Kidney capillary endothelial cell (primary cell): ENCODE results near the gene NUDT15.
"Not testable (repeated sequence)": the region's sequence is repeated elsewhere in the genome, so short reads cannot be mapped to it uniquely, and the experiment has no call there.

Experiments used
- DNase-seq: peaks from one replicate; pipeline ENCODE4 v3.0.0-alpha.2; 2018; ENCODE audit warnings: low spot score

NUDT15 gene

DNA sequence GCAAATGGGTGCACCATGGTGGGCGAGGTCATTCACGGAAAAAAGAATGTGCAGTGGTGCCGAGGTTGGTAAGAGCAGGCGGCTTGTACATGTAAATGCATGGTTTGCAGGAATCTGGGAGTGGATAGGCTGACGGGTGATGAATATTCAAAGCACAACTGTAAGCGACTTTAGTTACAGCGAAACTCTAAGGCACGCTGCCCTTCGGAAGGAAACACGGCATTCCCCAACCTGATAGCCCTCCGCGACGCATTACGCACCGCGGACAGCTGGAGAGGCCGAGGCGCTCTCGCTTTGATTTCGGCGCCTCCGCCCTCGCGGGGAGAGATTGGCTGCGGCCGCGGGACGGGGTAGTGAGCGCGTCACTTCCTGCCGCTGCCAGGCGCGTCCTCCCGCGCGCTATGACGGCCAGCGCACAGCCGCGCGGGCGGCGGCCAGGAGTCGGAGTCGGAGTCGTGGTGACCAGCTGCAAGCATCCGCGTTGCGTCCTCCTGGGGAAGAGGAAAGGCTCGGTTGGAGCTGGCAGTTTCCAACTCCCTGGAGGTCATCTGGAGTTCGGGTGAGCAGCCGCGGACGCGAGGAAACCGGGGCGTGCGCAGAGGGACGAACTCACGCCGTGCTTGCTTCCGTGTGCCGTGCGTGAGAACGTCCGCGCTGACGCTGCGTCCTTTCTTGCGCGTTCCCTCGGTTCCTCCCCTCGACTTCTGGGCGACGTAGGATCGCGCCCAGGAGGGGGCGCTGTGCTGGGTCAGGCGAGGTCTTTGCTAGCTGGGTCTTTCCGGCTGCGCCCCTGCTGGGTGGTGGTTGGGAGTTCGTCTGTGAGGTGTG lies at the start of gene NUDT15:
TSS of gene NUDT15 (plus strand) at position 381 of the 828 bp plus-strand sequence. CDS start at position 402, 21 bp downstream.
- DNase-seq, result peak; percentile 91

DNA sequence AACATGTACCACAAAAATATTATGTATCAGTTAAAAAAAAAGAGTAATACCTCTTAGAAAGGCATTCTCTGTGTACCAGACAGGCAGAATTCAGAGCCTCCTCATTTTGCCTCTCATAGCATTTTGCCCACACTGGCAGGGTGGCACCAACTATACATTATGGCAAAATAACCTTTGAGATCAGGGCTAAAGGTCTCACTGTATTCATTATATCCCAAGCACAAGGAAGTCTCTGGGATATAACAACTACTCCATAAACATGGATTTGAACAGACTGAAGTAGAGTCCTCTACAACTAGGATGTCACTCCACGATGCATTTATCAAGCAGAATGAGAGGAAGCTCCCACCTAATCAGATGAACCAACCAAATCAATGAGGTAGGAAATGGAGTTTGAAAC lies 47.1 kb upstream of the NUDT15 start:
- DNase-seq, result no peak

DNA sequence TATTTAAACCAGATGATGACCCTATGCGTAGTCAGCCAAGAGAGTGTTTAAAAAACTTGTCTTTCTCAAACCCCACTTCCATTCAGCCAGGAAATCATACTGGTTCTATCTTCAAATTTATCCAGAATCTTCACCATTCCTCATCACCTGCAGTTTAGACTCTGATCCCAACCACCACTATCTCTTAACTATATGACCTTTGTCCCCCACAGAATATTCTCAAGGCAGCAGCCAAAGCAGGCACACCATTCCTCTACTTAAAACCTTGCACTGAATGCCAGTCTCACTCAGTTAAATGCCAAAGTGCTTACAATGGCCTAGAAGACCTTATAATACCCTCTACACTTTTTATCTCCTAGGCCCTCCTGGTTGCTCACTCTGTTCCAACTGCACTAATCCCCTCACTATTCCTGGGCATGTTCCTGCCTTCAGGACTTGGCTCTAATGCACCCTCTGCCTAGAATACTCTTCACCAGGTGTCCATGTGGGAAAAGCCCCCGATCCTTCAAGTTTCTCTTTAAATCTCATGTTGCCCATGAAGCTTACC lies 46.5 kb upstream of the NUDT15 start:
- no peak for DNase-seq

DNA sequence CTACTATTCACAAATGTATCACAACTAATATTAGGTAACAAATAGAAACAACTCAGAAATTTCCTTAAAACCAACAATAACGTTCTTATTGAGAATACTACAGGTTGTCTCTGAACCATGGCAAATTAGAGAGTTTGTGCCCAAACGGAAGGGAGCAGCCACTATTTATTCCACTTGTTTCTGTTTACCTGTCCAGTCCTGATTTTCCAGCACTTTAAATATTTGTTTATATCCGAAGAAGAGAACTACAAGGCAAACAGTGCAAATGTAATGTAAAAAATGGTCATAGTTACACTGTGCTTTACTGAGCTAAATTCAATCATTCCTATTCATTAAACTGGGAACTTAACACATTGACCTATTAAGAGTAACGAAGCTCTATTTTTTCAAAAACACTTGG lies 45.7 kb upstream of the NUDT15 start:
- DNase-seq, result no peak

DNA sequence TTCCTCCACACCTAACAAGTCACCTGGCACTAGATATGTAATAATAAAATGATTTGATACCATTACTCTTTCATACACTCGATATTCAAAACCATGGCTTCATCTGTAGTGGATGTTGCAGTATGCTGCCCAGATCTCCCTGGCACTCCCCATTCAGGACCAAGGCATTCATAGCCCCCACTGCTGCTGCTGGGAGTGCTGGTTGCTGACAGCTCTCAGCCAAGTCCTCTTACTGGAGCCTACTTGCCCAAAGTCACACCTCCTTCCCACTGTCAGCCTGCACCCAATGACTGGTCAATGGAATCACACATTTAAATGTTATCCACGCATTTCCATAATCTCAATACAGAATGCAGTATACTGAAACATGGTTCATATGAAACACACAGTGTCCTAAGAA lies 40.1 kb upstream of the NUDT15 start:
- DNase-seq, result no peak

DNA sequence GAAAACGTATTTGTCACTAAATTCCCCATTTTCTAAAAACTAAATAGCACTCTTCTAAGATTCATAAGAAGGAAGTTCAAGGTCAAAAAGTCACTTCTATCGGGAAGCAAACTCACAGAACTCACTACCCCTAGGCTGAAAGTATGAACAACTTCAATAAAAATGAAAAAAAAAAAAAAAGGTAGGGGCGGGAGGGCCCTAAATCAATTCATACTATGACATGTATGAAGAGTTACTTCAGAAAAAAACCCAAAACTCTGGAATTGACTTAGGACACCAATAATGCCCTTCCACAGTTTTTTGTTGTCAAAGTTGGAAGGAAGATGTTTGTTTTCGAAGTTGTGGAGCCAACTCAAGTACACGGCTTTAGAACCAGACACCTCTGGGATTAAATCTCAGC lies 37.6 kb upstream of the NUDT15 start:
- no peak for DNase-seq

DNA sequence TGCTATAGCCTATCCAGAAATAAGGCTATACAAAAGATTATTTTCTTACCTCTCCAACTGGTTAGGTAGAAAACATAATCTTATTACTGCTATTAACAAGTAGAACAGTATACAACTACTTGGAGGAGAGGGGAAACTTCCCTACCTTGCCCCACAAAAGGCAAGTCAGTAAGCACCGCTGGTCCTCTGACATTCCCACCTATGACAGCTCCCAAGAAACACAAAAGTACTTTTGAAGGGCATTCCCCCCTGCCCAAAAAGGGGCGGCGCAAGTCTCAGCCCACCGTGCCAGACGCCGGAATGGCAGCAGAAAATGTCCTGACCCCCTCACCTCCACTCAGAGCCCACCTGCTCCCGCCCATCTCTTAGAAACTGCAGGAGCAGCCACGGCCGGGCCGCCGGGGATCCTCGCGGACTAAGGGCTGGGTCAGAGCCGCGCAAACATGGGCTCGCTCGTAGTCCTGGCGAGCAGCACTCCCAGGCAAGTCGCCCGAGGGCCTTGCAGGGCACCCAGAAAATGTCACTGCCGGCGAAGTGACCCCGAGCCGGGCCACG lies 36.9 kb upstream of the NUDT15 start:
- DNase-seq, result peak; percentile 4

DNA sequence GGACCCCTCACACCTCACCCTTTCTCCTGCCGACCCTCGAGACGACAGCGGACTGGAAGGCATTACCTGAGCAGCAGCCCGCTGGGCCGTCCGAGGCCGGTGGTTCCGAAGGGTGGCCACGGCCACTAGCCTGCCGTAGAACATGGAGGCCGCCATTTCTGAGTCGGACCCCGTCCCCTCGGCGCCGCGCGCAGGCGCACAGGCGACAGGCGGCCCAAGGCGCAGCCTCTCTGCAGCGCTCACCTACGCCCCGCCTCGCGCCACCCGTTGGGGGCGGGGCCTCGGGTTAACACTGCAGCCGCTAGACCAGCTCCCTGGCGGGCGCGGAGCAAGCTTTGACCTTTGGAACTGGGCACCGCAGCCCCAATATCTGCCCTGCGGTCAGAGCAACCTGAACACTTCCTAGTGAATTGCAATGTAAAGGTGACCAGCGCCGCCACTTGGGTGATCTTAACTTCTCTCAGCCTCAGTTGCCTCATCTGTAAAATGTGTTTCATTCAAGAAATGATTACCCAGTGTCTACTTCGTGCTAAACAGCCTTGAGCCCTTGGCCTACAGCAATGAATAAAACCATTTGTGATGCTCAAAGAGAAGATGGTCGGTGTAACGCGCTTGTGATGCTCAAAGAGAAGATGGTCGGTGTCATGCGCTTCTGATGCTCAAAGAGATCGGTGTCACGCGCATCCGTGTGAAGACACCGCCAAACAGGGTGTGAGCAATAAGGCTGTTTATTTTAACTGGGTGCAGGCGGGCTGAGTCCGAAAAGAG lies 36.2 kb upstream of the NUDT15 start, which contains the start of gene SUCLA2:
TSS of gene SUCLA2 (minus strand) at position 160 of the 768 bp plus-strand sequence. CDS start at position 156, 4 bp downstream.
- peak; percentile 96 for DNase-seq

DNA sequence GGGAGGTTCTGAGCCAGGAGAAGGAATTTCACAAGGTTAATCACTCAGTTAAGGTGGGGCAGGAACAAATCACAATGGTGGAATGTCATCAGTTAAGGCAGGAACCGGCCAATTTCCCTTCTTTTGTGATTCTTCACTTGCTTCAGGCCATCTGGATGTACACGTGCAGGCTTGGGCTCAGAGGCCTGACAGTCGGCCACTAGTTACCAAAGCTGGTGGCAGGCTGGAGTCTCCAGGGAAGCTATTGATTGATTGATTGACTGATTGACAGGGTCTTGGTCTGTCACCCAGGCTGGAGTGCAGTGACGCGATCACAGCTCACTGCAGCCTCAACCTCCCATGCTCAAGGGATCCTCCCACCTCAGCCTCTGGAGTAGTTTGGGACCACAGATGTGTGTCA lies 35.5 kb upstream of the NUDT15 start:
- DNase-seq, result not testable (repeated sequence)

DNA sequence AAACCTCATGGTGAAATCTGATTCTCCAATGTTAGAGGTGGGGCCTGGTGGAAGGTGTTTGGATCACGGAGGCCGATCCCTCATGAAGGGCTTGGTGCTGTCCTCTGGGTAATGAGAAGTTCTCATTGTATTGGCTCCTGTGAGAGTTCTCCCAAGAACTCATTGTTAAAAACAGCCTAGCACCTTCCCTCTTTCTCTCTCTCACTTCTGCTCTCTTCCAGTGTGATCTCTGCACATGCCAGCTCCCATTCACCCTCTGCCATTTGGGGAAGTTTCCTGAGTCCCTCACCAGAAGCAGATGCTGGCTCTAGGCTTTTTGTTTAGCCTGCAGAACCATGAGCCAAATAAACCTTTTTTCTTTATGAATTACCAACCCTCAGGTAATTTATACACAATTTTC lies 33.3 kb upstream of the NUDT15 start:
- DNase-seq, result no peak

DNA sequence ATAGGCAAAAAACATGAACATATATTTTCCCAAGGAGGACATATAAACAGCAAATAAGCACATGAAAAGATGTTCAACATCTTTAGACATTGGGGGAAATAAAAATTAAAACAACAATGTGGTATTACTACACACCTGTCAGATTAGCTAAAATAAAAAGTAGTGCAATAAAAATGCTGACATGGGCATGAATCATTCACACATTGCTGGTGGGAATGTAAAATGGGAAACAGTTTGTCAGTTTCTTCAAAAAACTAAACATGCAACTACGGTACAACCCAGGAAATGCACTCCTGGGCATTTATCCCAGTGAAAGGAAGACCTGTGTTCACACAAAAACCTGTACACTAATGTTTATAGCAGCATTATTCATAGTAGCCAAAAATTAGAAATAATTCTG lies 31.1 kb upstream of the NUDT15 start:
- DNase-seq, result no peak

DNA sequence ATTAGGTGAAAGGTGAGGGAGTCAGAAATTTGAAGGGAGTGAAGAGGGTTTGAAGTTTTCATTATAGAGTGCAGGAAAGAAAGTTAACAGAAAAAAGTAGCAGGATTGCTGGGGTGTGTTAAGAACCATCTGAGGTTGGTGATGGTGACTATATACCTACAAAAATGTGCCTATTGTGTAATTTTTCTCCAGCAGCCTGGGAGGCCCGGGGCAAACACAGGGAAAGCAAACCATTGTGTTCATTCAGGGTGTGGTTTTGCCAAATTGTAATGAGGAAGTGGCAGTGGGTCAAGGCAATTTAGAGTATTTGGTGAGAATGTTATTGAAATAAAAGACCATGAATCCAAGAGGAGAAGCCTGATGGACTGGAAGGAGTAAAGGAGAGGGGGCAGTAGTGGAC lies 28.2 kb upstream of the NUDT15 start:
- no peak for DNase-seq

DNA sequence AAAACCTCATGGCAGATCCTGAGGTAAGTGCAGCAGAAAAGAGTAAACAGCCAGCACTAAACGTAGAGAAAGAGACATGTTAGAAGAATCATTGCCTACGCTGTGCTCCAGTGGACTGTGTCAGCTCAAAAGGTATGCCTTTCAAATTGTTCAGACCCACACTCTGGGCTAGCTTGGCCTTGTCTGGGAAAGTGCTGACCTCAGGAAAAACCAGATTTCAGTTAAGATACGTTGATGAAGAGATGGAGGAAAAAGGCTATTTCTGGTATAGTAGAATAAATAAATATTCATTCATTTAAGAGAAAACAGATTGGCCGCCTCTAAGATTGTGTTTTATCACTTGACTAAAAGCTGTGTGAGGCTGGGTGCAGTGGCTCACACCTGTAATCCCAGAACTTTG lies 26.8 kb upstream of the NUDT15 start:
- no peak for DNase-seq

DNA sequence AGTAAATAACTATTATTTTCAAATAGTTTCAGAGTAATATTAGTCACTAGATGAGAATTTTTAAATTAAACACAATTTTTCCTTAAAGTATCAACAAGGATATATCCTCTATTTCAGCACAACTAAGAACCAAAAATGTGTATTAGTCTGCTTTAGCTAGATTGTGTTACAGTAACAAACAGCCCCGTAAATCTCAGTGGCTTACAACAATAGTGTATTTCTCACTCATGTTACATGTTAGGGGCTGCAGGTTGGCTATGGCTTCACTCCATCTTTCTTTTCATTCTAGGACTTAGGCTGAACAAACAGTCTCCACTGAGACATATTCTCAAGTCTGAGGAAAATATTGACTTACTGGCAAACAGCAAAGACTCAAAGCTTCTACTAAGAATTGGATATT lies 24.9 kb upstream of the NUDT15 start:
- DNase-seq, result no peak

DNA sequence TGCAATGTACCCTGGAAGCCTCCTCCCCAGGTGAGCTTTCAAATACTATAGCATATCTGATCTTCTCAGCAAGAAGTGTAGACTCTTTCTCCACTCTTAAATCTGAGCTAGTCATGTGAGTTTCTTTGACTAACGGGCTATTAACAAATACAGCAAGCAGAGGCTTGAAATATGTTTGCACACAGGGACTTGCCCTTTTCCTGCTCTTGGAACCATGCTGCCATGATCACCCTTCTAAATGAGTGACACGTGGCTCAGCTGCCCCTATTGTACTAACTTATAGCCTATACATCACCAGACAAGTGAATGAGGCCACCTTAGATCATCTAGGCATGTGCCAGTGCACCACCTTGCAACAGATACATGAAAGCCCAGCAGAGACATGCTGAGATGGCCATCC lies 23.2 kb upstream of the NUDT15 start:
- no peak for DNase-seq

DNA sequence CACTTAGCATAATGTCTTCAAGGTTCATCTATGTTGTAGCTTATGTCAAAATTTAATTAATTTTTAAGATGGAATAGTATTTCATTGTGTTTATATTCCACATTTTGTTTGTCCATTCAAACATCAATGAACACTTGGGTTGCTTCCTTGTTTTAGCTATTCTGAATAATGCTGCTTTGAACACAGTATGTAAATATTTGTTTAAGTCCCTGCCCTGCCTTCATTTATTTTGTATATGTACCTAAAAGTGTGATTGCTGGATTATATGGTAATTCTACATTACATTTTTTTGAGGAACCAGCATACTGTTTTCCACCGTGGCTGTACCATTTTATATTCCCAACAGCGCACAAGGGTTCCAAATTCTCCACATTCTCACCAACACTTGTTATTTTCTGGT lies 18.9 kb upstream of the NUDT15 start:
- DNase-seq, result no peak

DNA sequence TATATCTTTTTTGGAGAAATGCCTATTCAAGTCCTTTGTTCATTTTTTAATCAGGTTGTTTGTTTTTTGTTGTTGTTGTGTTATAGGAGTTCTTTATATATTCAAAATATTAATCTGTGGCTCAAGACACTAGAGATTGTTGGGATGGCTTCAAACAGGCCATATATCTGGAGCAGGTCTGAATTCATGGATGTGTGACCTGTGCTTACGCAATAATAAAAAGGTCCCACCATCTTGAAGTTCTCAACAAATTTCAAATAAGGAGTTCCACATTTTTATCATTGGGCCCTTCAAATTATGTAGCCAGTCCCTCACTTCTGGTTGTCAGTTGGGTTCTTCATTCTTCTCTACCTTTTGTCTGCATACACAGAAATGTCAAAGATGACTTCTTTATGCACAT lies 17.7 kb upstream of the NUDT15 start:
- no peak for DNase-seq

DNA sequence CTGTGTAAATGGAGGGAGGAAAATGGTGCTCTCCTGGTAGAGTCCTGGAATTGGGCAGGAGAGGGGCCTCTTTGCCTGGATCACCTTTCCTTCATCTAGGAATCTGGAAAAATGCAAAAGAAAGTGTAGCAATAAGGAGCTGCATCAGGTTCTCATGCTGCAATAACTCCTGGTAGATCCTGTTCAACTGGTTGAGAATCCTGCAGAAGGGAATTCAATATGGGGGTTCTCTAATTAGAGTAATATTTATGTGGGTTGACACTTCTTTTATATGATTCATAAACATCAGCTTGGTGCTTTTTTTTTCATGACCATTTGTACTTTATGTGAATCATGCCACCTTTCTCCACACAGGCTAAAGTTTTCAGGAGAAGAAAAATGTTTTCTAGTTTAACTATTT lies 9.5 kb upstream of the NUDT15 start:
- DNase-seq, result no peak

DNA sequence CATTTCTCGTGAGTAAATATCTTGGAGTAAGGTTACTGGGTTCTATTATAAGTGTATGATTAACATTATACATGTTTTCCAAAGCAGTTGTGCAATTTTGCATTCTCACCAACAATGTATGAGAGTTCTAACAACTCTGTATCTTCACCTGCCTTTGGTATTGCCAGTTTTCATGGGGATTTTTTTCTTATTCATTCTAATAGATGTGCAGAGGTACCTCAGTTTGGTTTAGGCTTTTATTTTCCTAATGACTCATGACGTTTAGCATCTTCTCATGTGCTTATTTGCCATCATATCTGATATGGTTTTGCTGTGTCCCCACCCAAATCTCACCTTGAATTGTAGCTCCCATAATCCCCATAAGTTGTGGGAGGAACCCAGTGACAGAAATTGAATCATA lies 7.7 kb upstream of the NUDT15 start:
- DNase-seq, result no peak

DNA sequence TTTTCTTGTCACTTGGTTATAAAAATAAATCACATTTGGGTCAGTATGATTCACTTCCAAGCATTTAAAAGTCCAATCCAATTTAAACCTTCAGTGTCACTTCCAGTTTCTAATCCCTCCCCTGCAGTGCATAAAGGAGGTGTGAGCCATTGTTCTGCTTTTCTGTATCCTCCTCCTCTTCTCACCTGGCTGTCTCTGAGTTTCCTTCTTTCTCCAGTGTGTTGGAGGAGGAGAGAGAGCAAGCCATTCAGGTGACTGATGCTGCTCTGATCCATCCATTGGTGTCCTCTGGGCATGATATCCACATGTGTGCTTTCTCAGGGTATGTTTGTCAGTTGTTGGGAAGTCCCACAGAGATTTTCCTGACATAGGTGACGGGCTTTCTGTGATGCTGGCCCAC lies 1.2 kb downstream of the NUDT15 start:
- peak; percentile 16 for DNase-seq

DNA sequence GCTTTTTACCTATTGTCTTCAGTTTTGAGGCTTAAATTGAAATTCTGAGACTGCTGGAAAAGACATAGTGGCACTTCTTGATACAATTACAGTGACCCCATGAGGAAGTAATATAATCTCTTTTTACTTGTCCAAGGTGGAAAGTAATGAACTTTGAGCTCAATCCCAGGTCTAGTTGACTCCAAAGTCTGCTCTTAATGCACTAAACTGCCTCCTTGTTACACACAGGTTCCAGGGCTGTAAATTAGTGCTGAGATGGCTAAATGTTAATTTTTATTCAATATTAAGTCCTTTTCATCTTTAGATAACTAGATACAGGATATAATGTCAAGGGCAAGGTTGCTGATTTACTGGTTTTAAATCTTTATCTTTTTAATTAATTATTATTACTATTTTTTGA lies 2.5 kb downstream of the NUDT15 start:
- no peak for DNase-seq

DNA sequence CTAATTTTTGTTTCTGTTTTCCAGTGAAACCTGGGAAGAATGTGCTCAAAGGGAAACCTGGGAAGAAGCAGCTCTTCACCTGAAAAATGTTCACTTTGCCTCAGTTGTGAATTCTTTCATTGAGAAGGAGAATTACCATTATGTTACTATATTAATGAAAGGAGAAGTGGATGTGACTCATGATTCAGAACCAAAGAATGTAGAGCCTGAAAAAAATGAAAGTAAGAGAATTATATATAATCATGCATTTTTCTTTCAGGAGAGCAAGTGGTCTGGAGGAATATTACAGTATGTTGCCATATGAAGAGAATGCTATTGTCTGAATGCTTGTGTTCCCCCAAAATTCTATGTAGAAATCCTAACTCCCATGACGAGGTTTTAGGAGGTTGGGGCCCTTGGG lies 3.4 kb downstream of the NUDT15 start:
- no peak for DNase-seq

DNA sequence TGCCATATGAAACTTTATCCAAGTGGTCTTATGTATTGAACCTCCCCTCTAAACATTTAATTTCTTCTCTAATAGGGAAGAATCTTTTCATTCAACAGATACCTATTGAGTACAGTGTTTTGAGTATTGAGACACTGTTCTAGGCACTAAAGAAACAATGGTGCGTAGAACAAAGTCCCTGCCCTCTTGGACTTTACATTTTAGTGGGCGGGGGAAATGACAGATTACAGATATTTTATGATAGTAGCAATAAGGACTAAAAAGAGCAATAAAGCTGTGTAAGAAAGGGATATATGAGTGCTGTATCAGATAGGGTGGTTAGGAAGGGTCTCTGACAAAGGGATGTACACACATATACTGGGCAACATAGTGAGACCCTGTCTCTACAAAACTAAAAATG lies 5.4 kb downstream of the NUDT15 start:
- no peak for DNase-seq
